K562 (cell line): ENCODE data around the gene TAS2R10.

Source experiments
- GATAD2A ChIP-seq: fragments of 450-650 bp; IDR thresholded peaks from 2 replicates; pipeline ENCODE4 v1.6.1; 2017
- SIX5 ChIP-seq, 2 experiments: IDR thresholded peaks; 2 replicates each; pipeline ENCODE4 v1.6.1; 2011; ENCODE audit warnings: low read length in 2 of 2, borderline replicate concordance in 1 of 2, low read depth in 1 of 2, mild to moderate bottlenecking in 1 of 2, moderate library complexity in 1 of 2; ENCODE audit not compliant: insufficient read depth in 1 of 2
- YY1 ChIP-seq, 3 experiments: IDR thresholded peaks; 2 replicates each; pipeline ENCODE4 v1.6.1; 2011; ENCODE audit warnings: low read length in 2 of 3, mild to moderate bottlenecking in 2 of 3, moderate library complexity in 2 of 3, borderline replicate concordance in 1 of 3, control low read depth in 1 of 3, low read depth in 1 of 3; ENCODE audit not compliant: insufficient read depth in 3 of 3, insufficient replicate concordance in 2 of 3, control insufficient read depth in 1 of 3, insufficient read length in 1 of 3; ENCODE audit errors: extremely low read depth in 1 of 3
- TF ChIP-seq, protein P1 (sequence below), 2 experiments: fragments of 450-650 bp in 1 of 2; sonication (generic) in 1 of 2; formaldehyde crosslinking in 1 of 2; IDR thresholded peaks in 1 of 2; conservative IDR thresholded peaks in 1 of 2; 2 replicates each; pipeline versions ENCODE4 v1.6.1 to v1.8.1; 2016 to 2023; ENCODE audit warnings: mild to moderate bottlenecking in 2 of 2, moderate library complexity in 2 of 2, inconsistent platforms in 1 of 2, missing genetic modification reagents in 1 of 2
- TF ChIP-seq, protein P2 (sequence below): sonication (generic); formaldehyde crosslinking; IDR thresholded peaks from 2 replicates; pipeline ENCODE4 v1.8.0; 2022; ENCODE audit warnings: mild to moderate bottlenecking, missing genetic modification reagents, borderline replicate concordance

DNA sequence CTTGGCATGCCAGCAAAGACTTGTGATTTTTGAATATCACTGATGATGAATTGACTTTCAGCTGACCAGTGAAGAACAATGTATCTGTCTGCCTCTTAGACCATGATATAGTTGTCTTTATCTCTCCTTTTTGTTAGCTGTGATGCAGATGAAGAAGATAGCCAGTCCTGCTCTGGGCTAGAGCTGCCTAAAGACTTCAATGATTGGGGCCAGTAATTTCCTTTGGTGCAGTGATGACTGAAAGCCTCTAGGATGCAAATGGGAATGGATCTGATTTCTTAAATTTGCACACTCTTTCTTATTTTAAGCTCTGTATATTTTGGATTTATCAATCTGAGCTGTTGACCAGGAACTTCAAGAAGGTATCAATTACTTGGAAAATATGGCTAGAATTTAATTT lies 16.1 kb downstream of the TAS2R10 start, which contains the start of gene TAS2R9:
- no peak for TF ChIP-seq YY1 (IDR thresholded peaks at IDR 0.05; ENCODE audit: borderline replicate concordance in 1 of 3, control insufficient read depth in 1 of 3, extremely low read depth in 1 of 3, insufficient read depth in 3 of 3, insufficient read length in 1 of 3, insufficient replicate concordance in 2 of 3, low read depth in 1 of 3, low read length in 2 of 3)
- TF ChIP-seq, protein P1, sequence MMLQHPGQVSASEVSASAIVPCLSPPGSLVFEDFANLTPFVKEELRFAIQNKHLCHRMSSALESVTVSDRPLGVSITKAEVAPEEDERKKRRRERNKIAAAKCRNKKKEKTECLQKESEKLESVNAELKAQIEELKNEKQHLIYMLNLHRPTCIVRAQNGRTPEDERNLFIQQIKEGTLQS (IDR thresholded peaks at IDR 0.05) = no peak
- TF ChIP-seq, protein P1 (CRISPR knock-in tag; conservative IDR thresholded peaks at IDR 0.05) = no peak
- TF ChIP-seq, protein P2, sequence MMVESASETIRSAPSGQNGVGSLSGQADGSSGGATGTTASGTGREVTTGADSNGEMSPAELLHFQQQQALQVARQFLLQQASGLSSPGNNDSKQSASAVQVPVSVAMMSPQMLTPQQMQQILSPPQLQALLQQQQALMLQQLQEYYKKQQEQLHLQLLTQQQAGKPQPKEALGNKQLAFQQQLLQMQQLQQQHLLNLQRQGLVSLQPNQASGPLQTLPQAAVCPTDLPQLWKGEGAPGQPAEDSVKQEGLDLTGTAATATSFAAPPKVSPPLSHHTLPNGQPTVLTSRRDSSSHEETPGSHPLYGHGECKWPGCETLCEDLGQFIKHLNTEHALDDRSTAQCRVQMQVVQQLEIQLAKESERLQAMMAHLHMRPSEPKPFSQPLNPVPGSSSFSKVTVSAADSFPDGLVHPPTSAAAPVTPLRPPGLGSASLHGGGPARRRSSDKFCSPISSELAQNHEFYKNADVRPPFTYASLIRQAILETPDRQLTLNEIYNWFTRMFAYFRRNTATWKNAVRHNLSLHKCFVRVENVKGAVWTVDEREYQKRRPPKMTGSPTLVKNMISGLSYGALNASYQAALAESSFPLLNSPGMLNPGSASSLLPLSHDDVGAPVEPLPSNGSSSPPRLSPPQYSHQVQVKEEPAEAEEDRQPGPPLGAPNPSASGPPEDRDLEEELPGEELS (CRISPR knock-in tag) = no peak
- no peak for TF ChIP-seq SIX5 (IDR thresholded peaks at IDR 0.05; ENCODE audit: borderline replicate concordance in 1 of 2, insufficient read depth in 1 of 2, low read depth in 1 of 2, low read length in 2 of 2)
- TF ChIP-seq GATAD2A = no peak
